Upper lobe of left lung (tissue), 4 donors: Measurements from ENCODE around the gene CLEC16A.

Experiments used
- CTCF ChIP-seq, 6 experiments: fragments of 450-650 bp in 4 of 6; fragments of 200-600 bp in 2 of 6; sonication (generic) in 2 of 6; IDR thresholded peaks; one replicate each; pipeline ENCODE4 v1.5.1; 2016 to 2019; ENCODE audit warnings: antibody characterized with exemption in 6 of 6
- EP300 ChIP-seq, 4 donors: sonication (generic); formaldehyde crosslinking; IDR thresholded peaks; one replicate each; pipeline ENCODE4 v1.5.1; 2017; ENCODE audit warnings: antibody characterized with exemption in 4 of 4, control low read depth in 2 of 4
- POLR2AphosphoS5 ChIP-seq, 2 donors: sonication (generic); formaldehyde crosslinking; IDR thresholded peaks; one replicate each; pipeline ENCODE4 v1.5.1; 2017; ENCODE audit warnings: antibody characterized with exemption in 2 of 2

- TF ChIP-seq CTCF (IDR thresholded peaks at IDR 0.05), result no peak
- TF ChIP-seq POLR2AphosphoS5 (IDR thresholded peaks at IDR 0.05), result no peak
- no peak for TF ChIP-seq EP300 (IDR thresholded peaks at IDR 0.05)
Observed at GRCh38 chr16:11088831-11089230, 144.5 kb downstream of the CLEC16A start.
